ENCODE measurements around the gene MRPL46. TPM values are rescaled to one million over a fixed set of nuclear protein-coding genes. Genes with fewer than 3 reads are reported as not detected.

The MRPL46 gene
- total and polyA plus RNA-seq, 2 of the 13 experiments (the other 11 are each of a cell fraction or from before 2014, with no cell fraction given): 62.9 to 79.2 TPM

DNA sequence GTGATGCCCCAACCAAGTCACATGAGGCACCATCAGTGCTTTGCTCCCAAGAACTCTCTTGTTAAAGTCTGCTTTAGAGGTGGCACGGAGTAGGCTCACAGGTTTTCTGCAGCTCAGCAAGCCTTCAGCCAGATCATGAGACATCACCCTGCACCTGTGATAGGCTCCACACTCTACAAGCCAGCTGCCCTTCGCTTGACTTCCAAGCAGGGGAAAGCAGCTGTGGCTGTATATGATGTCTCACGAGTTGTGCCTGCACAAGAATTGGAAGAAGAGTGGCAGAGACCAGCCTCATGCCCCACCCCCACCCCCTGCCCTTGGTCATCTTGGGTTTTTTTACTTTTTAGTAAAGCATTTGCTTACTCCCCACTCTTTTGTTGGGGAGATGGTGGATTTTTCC, 22.8 kb upstream of the MRPL46 start (continued):
- TF ChIP-seq, protein P1, sequence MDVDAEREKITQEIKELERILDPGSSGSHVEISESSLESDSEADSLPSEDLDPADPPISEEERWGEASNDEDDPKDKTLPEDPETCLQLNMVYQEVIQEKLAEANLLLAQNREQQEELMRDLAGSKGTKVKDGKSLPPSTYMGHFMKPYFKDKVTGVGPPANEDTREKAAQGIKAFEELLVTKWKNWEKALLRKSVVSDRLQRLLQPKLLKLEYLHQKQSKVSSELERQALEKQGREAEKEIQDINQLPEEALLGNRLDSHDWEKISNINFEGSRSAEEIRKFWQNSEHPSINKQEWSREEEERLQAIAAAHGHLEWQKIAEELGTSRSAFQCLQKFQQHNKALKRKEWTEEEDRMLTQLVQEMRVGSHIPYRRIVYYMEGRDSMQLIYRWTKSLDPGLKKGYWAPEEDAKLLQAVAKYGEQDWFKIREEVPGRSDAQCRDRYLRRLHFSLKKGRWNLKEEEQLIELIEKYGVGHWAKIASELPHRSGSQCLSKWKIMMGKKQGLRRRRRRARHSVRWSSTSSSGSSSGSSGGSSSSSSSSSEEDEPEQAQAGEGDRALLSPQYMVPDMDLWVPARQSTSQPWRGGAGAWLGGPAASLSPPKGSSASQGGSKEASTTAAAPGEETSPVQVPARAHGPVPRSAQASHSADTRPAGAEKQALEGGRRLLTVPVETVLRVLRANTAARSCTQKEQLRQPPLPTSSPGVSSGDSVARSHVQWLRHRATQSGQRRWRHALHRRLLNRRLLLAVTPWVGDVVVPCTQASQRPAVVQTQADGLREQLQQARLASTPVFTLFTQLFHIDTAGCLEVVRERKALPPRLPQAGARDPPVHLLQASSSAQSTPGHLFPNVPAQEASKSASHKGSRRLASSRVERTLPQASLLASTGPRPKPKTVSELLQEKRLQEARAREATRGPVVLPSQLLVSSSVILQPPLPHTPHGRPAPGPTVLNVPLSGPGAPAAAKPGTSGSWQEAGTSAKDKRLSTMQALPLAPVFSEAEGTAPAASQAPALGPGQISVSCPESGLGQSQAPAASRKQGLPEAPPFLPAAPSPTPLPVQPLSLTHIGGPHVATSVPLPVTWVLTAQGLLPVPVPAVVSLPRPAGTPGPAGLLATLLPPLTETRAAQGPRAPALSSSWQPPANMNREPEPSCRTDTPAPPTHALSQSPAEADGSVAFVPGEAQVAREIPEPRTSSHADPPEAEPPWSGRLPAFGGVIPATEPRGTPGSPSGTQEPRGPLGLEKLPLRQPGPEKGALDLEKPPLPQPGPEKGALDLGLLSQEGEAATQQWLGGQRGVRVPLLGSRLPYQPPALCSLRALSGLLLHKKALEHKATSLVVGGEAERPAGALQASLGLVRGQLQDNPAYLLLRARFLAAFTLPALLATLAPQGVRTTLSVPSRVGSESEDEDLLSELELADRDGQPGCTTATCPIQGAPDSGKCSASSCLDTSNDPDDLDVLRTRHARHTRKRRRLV (CRISPR knock-in tag; IDR thresholded peaks at IDR 0.05): no peak
- TF ChIP-seq ZNF431 (CRISPR knock-in tag; IDR thresholded peaks at IDR 0.05; ENCODE audit: borderline replicate concordance, low read depth) (no peak), SOX6 (IDR thresholded peaks at IDR 0.05) (no peak), SOX6 (CRISPR knock-in tag; IDR thresholded peaks at IDR 0.05) (no peak), PPARG (CRISPR knock-in tag; conservative IDR thresholded peaks at IDR 0.05) (no peak), ELF1 (CRISPR knock-in tag; IDR thresholded peaks at IDR 0.05) (no peak), MIER2 (CRISPR knock-in tag; IDR thresholded peaks at IDR 0.05) (no peak)
- TF ChIP-seq, protein P2, sequence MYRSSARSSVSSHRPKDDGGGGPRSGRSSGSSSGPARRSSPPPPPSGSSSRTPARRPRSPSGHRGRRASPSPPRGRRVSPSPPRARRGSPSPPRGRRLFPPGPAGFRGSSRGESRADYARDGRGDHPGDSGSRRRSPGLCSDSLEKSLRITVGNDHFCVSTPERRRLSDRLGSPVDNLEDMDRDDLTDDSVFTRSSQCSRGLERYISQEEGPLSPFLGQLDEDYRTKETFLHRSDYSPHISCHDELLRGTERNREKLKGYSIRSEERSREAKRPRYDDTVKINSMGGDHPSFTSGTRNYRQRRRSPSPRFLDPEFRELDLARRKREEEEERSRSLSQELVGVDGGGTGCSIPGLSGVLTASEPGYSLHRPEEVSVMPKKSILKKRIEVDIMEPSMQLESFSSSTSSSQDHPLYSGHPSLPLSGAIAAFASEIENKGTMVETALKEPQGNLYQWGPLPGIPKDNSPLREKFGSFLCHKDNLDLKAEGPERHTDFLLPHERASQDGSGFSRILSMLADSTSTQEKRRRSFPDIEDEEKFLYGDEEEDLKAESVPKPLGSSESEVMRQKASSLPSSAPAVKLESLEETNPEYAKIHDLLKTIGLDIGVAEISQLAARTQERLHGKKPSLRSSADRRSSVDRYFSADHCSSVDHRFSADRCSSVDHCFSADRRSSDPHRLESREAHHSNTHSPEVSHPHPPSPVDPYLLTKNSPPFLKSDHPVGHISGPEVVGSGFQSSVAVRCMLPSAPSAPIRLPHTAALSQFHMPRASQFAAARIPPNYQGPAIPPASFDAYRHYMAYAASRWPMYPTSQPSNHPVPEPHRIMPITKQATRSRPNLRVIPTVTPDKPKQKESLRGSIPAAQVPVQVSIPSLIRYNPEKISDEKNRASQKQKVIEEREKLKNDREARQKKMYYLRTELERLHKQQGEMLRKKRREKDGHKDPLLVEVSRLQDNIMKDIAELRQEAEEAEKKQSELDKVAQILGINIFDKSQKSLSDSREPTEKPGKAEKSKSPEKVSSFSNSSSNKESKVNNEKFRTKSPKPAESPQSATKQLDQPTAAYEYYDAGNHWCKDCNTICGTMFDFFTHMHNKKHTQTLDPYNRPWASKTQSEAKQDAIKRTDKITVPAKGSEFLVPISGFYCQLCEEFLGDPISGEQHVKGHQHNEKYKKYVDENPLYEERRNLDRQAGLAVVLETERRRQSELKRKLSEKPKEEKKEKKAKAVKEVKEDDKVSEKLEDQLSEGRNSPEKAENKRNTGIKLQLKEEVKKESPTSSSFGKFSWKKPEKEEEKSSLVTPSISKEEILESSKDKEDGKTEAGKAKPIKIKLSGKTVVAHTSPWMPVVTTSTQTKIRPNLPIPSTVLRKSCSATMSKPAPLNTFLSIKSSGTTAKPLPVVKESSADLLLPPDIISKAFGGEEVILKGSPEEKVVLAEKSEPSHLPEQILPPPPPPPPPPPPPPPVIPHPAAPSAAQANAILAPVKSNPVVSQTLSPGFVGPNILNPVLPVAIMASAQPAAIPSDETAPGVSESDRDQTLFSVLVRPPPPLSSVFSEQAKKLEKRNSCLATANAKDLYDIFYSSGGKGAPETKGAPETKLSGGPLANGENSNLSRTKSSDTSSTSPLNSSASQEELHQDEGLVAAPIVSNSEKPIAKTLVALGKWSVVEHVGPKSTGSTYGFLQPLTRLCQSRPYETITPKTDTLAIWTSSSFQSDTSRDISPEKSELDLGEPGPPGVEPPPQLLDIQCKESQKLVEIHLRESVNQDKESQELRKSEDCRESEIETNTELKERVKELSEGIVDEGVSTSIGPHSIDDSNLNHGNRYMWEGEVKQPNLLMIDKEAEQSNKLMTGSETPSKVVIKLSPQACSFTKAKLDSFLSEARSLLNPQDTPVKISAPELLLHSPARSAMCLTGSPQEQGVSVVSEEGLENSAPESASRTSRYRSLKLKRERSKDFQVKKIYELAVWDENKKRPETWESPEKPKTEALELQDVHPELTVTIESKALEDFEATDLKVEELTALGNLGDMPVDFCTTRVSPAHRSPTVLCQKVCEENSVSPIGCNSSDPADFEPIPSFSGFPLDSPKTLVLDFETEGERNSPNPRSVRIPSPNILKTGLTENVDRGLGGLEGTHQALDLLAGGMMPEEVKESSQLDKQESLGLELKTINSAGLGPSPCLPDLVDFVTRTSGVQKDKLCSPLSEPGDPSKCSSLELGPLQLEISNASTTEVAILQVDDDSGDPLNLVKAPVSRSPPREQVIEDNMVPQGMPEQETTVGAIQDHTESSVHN (CRISPR knock-in tag; IDR thresholded peaks at IDR 0.05): no peak
- TF ChIP-seq, protein P3, sequence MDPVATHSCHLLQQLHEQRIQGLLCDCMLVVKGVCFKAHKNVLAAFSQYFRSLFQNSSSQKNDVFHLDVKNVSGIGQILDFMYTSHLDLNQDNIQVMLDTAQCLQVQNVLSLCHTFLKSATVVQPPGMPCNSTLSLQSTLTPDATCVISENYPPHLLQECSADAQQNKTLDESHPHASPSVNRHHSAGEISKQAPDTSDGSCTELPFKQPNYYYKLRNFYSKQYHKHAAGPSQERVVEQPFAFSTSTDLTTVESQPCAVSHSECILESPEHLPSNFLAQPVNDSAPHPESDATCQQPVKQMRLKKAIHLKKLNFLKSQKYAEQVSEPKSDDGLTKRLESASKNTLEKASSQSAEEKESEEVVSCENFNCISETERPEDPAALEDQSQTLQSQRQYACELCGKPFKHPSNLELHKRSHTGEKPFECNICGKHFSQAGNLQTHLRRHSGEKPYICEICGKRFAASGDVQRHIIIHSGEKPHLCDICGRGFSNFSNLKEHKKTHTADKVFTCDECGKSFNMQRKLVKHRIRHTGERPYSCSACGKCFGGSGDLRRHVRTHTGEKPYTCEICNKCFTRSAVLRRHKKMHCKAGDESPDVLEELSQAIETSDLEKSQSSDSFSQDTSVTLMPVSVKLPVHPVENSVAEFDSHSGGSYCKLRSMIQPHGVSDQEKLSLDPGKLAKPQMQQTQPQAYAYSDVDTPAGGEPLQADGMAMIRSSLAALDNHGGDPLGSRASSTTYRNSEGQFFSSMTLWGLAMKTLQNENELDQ (CRISPR knock-in tag; IDR thresholded peaks at IDR 0.05; ENCODE audit: borderline replicate concordance): no peak
